ENCODE measurements around the gene ZNF142. TPM values are rescaled to one million over a fixed set of nuclear protein-coding genes. Genes with fewer than 3 reads are reported as not detected.

ZNF142 gene
- total RNA-seq, 1 experiment from 2014 or later = 29.2 TPM

GRCh38 chr2:218703341-218703740, 43.9 kb upstream of the ZNF142 start:
- peaks cover 5 to 8% of the 10 kb centered on the region in 2 experiments; a peak in 2 of 4 replicates for H3K4me1 ChIP-seq (ENCODE audit: control insufficient read depth in 1 of 2, insufficient read depth in 2 of 2, low read length in 2 of 2)
- no peak overlapping the region for H2AFZ ChIP-seq (ENCODE audit: low read depth, low read length, poor library complexity, severe bottlenecking)
- TF ChIP-seq ZFX (IDR thresholded peaks at IDR 0.05) = no peak
- RAD21 ChIA-PET (ENCODE audit: low non-redundant PET in 1 of 2, low total read pairs in 2 of 2, uncharacterized antibody in 2 of 2, unreplicated experiment in 2 of 2) = no interaction called here
- CTCF ChIA-PET = interaction anchor here (1.6 to 2.3 kb wide), 2 partner anchors 7 to 16 kb away, joined by 6 to 8 read pairs; partner anchors contain the start of gene TTLL4
- H3K4me2 ChIP-seq (ENCODE audit: low read length) = no peak overlapping the region
- H3K9me2 ChIP-seq (ENCODE audit: insufficient read depth) = no peaks in the 10 kb centered on the region
- DNase-seq (ENCODE audit: low read depth, low spot score) (no peak), ATAC-seq (no peak)
- no peaks in the 10 kb centered on the region for H3K27me3 ChIP-seq (ENCODE audit: insufficient read depth, low read length)
- no peak overlapping the region for H3K4me3 ChIP-seq (replicated peaks in 1 of 2; ENCODE audit: low read depth in 1 of 2, low read length in 2 of 2)
- H3K9ac ChIP-seq (ENCODE audit: low read length) = no peak overlapping the region
- H3K79me2 ChIP-seq (ENCODE audit: insufficient read depth, low read length) = no peaks in the 10 kb centered on the region
- no peak overlapping the region for H3K27ac ChIP-seq (ENCODE audit: low read depth, low read length)
- intact Hi-C loops (cut with micrococcal nuclease) = no loop called here
- BruUV-seq (replicated peaks) = no TSS peak
- peaks cover 0 to 8% of the 10 kb centered on the region in 2 experiments; a peak in 2 of 4 replicates for H3K36me3 ChIP-seq (ENCODE audit: control insufficient read depth in 1 of 2, insufficient read depth in 2 of 2, low read length in 2 of 2)
- H3K9me3 ChIP-seq (ENCODE audit: control insufficient read depth in 1 of 2, insufficient read depth in 1 of 2, low read depth in 1 of 2, low read length in 2 of 2) = no peaks in the 10 kb centered on the region
- H4K20me1 ChIP-seq (ENCODE audit: insufficient read depth) = no peaks in the 10 kb centered on the region
- POLR2A ChIA-PET = no interaction called here

GRCh38 chr2:218701806-218702205, 42.4 kb upstream of the ZNF142 start:
- POLR2A ChIA-PET = interaction anchor here (1.2 kb wide), 1 partner anchor 9 kb away, joined by 3 read pairs; the partner anchor contains the start of gene TTLL4
- CTCF ChIA-PET = interaction anchor here (1.6 to 2.3 kb wide), 2 partner anchors 9 to 14 kb away, joined by 6 to 8 read pairs; partner anchors contain the start of gene TTLL4
- ATAC-seq (no peak), DNase-seq (ENCODE audit: low read depth, low spot score) (no peak)
- Histone ChIP-seq H3K9ac (ENCODE audit: low read length) (no peak overlapping the region), H3K27me3 (ENCODE audit: insufficient read depth, low read length) (no peaks in the 10 kb centered on the region), H3K4me2 (ENCODE audit: low read length) (no peak overlapping the region), H3K27ac (ENCODE audit: low read depth, low read length) (no peak overlapping the region), H3K4me3 (replicated peaks in 1 of 2; ENCODE audit: low read depth in 1 of 2, low read length in 2 of 2) (no peak overlapping the region), H2AFZ (ENCODE audit: low read depth, low read length, poor library complexity, severe bottlenecking) (no peak overlapping the region), H4K20me1 (ENCODE audit: insufficient read depth) (no peaks in the 10 kb centered on the region), H3K79me2 (ENCODE audit: insufficient read depth, low read length) (no peaks in the 10 kb centered on the region), H3K36me3 (ENCODE audit: control insufficient read depth in 1 of 2, insufficient read depth in 2 of 2, low read length in 2 of 2) (peaks cover 0 to 8% of the 10 kb centered on the region in 2 experiments; a peak in 2 of 4 replicates), H3K9me2 (ENCODE audit: insufficient read depth) (no peaks in the 10 kb centered on the region), H3K9me3 (ENCODE audit: control insufficient read depth in 1 of 2, insufficient read depth in 1 of 2, low read depth in 1 of 2, low read length in 2 of 2) (no peaks in the 10 kb centered on the region), H3K4me1 (ENCODE audit: control insufficient read depth in 1 of 2, insufficient read depth in 2 of 2, low read length in 2 of 2) (peaks cover 5 to 8% of the 10 kb centered on the region in 2 experiments; a peak in 2 of 4 replicates)
- RAD21 ChIA-PET (ENCODE audit: low non-redundant PET in 1 of 2, low total read pairs in 2 of 2, uncharacterized antibody in 2 of 2, unreplicated experiment in 2 of 2) = no interaction called here
- TF ChIP-seq SRF (IDR thresholded peaks at IDR 0.05; ENCODE audit: low read depth) (no peak), ZNF274 (IDR thresholded peaks at IDR 0.05; ENCODE audit: low read depth, low read length) (no peak), EZH2phosphoT487 (IDR thresholded peaks at IDR 0.05; ENCODE audit: borderline replicate concordance) (no peak), EGR1 (IDR thresholded peaks at IDR 0.05; ENCODE audit: low read depth) (no peak), TCF7L2 (IDR thresholded peaks at IDR 0.05; ENCODE audit: borderline replicate concordance, extremely low read depth, insufficient read depth, insufficient read length) (no peak), CEBPB (IDR thresholded peaks at IDR 0.05; ENCODE audit: low read depth) (no peak), POLR2AphosphoS5 (IDR thresholded peaks at IDR 0.05; ENCODE audit: low read depth, low read length) (no peak), SP1 (IDR thresholded peaks at IDR 0.05; ENCODE audit: low read depth) (no peak), JUND (IDR thresholded peaks at IDR 0.05) (no peak), MAX (IDR thresholded peaks at IDR 0.05) (no peak), YY1 (IDR thresholded peaks at IDR 0.05; ENCODE audit: extremely low read depth, insufficient replicate concordance, low read depth, low read length) (no peak), SIN3A (IDR thresholded peaks at IDR 0.05; ENCODE audit: low read depth) (no peak), CTCF (IDR thresholded peaks at IDR 0.05 in 2 of 3, conservative IDR thresholded peaks at IDR 0.05 in 1 of 3; ENCODE audit: borderline replicate concordance in 1 of 3, insufficient read depth in 1 of 3, low read depth in 2 of 3, low read length in 2 of 3) (no peak)
- TF ChIP-seq, protein P1, sequence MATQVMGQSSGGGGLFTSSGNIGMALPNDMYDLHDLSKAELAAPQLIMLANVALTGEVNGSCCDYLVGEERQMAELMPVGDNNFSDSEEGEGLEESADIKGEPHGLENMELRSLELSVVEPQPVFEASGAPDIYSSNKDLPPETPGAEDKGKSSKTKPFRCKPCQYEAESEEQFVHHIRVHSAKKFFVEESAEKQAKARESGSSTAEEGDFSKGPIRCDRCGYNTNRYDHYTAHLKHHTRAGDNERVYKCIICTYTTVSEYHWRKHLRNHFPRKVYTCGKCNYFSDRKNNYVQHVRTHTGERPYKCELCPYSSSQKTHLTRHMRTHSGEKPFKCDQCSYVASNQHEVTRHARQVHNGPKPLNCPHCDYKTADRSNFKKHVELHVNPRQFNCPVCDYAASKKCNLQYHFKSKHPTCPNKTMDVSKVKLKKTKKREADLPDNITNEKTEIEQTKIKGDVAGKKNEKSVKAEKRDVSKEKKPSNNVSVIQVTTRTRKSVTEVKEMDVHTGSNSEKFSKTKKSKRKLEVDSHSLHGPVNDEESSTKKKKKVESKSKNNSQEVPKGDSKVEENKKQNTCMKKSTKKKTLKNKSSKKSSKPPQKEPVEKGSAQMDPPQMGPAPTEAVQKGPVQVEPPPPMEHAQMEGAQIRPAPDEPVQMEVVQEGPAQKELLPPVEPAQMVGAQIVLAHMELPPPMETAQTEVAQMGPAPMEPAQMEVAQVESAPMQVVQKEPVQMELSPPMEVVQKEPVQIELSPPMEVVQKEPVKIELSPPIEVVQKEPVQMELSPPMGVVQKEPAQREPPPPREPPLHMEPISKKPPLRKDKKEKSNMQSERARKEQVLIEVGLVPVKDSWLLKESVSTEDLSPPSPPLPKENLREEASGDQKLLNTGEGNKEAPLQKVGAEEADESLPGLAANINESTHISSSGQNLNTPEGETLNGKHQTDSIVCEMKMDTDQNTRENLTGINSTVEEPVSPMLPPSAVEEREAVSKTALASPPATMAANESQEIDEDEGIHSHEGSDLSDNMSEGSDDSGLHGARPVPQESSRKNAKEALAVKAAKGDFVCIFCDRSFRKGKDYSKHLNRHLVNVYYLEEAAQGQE (IDR thresholded peaks at IDR 0.05; ENCODE audit: low read depth) = no peak
- BruUV-seq (replicated peaks) = no TSS peak
- intact Hi-C loops (cut with micrococcal nuclease) = no loop called here
